SK-MEL-5 (cell line): ENCODE data around the gene RPLP1. TPM values are rescaled to one million over a fixed set of nuclear protein-coding genes. Genes with fewer than 3 reads are reported as not detected.
A peak's percentile ranks its signal among the peaks of the same experiment; 100 is the strongest.

Experiments
- DNase-seq: peaks from one replicate; pipeline ENCODE4 v3.0.0-alpha.2; 2016; ENCODE audit warnings: low read depth, low spot score
- in situ Hi-C: cut with HindIII; loops from 2 replicates; pipeline ENCODE4 v1.10.0; 2016; ENCODE audit warnings: low sequenced_read_pairs, high pct_unique_total_duplicates, low pct_unique_long_range_greater_than_20kb
- total RNA-seq: library from RNA; depleted of rRNA; stranded (reverse); fragments of >200 nt; shearing (Covaris generic); gene quantifications from 2 replicates; pipeline ENCODE4 v1.2.3, GENCODE V29; 2014

Gene RPLP1
- total RNA-seq, 1 experiment from 2014 or later: 136 TPM

- in situ Hi-C loops: no loop called here
- DNase-seq: no peak
Observed at GRCh38 chr15:69479971-69480370, 27.4 kb downstream of the RPLP1 start.

GRCh38 chr15:69480932-69481331, 28.3 kb downstream of the RPLP1 start:
- DNase-seq: no peak
- in situ Hi-C loops: no loop called here

DNA sequence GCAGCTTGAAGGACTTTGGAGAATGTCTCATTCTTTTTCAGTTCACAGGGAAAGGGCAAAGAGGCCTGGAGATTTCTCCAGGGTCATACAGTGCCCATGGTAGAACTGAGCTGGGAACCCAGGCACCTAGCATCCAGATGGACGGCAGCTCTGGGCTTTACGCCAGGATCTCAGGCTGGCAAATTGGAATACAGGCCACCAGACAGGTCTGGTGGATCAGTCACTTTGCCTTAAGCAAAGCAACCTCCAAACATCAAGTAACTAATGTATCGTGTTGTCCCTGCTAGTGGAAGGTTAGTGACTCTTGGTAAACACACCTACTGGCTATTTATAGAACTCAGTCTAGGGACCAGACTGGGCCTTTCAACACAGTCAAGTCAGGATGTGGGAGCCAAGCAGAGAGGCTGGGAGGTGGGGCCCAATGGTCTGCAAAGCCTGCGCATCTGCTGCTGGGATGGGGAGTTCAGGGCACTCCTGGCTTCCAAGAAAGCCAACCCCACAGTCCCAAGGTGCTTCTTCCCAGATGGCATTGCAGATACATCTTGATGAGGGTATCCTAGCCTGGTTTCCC, 30.2 kb downstream of the RPLP1 start:
- DNase-seq: no peak
- in situ Hi-C loops: no loop called here

DNA sequence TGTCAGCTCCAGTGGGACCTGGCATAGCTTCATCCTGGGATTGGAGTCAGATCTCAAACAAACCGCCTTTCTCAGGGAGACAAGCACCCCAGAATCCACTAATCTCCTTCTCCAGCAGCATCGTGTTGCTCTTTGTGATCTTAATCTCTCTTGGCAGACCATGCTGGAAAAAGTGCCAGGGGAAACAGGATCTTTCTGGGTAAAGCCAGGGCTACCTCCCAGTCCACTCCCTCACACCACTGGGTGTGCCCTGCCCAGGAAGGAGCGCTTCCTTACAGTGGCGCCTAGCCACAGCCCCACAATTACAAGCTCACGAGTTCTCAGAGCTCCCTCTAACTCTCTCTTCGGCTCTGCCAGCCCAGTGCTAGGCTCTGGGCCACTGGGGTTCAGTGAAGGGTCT, 32.2 kb downstream of the RPLP1 start:
- in situ Hi-C loops: no loop called here
- no peak for DNase-seq

DNA sequence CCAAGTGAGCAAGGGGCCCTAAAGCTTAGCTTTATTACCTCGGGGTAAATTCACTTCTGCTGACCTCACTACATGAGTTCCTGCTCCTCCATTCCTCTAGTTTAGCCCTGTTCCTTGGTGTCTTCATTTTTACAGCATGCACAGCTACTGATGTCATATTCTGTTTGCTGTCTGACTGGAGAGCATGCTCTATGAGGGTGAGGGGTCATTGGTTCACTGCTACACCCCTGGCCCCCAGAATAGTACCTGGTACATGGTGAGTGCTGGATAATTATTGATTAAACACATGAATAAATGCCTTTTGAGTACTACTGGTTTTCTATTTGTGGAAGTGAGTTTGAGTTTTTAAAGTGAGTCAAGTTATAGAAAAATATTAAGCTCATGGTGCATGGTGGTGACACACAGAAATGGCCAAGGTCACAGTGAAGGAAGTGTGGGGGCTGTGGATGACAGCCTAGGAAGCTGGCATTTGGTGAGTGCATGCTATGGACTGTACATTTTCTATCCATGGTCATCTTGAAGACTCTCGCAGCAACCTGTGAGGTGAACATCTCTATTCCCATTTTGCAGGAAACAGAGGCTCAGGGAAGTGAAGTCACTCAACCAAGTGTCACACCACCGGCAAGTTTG, 34.0 kb downstream of the RPLP1 start:
- in situ Hi-C loops: no loop called here

DNA sequence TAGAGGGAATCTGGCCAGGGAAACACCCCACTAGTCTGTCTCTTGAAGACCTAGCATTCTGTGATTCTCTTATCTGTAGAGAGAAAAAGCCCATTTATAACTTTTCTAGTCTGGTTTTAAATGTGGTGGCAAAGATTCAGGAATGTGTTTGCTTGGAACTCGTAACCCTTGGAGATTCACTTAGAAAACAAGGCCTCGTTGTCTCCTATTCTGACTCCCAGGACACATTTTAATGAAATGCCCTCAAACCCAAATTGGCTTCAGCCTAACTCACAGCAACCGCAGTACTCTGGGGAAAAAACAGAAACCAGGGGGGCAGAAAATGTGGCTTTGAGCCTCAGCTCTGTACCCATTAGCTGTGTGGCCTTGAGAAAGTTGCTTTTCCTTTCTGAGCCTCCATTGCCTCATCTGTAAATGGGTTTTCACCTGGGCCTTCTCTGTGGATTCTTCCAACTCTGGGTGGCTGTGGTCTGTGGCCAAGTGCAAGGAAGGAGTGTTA, 36.5 kb downstream of the RPLP1 start:
- DNase-seq: peak; percentile 95
- in situ Hi-C loops: no loop called here

More for the DNA sequence above, 34.0 kb downstream of the RPLP1 start:
- DNase-seq: no peak

GRCh38 chr15:69490356-69491037, 37.9 kb downstream of the RPLP1 start:
- in situ Hi-C loops: no loop called here
- no peak for DNase-seq

GRCh38 chr15:69491038-69491505, 38.5 kb downstream of the RPLP1 start:
- DNase-seq: peak; percentile 10
- in situ Hi-C loops: no loop called here

DNA sequence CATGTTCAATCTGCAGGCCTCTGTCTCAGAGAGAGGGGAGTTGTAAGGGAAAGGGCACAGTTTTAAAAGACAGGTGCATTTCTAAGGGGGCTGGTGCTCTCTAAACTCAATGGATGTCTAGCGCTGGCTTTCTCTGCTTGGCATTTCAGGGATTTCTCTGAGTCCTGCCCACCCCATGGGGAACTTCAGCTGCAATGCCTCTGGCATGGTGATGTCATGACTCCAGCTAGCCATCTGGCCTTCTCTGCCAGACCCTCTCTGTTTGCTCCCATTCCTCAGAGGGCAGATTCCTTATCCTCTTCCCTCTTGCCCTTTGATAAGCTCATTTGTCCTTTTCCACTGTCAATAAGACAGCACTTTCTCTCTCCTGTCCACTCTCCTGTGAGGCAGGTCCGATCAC, 40.8 kb downstream of the RPLP1 start:
- in situ Hi-C loops: no loop called here
- no peak for DNase-seq

DNA sequence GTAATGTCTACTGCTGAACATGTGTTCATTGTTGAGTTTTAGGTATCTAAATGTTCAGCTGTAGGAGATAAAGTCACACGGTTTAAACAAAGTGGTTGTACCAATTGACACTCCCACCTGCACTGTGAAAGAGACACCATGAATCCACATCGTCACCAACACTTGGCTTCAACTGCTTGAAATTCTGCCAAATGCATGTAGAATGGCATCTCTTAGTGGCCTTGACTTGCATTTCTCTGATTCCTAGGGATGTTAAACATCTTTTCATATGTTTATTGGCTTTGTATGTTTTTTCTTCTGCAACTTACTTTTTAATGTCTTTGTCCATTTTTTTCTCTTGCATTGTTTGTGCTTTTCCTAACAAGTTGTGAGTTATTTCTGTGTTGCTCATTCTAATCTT, 43.4 kb downstream of the RPLP1 start:
- no peak for DNase-seq
- in situ Hi-C loops: no loop called here

DNA sequence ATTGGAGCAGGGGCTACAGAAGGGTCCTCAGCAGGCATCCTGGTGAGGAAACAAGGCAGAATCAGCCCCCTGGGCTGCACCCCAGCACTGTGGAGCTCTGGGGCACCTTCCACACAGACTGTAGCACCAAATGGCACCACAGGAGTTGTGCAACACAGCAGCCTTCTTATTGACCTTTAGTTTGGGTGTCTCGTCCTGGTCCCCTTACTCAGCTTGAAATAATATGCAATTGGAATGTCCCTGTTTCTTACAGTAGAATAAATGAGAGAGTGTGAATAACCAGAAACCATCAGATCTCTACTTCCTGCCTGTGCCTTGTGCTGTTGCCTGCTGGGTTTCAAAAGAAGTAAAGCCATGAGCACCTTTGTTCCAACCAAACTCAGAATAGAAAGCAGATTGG, 44.5 kb downstream of the RPLP1 start:
- DNase-seq: no peak
- in situ Hi-C loops: no loop called here

GRCh38 chr15:69497667-69498066, 45.0 kb downstream of the RPLP1 start:
- in situ Hi-C loops: no loop called here
- no peak for DNase-seq

- DNase-seq: no peak
- in situ Hi-C loops: no loop called here
Observed at GRCh38 chr15:69498282-69498681, 45.7 kb downstream of the RPLP1 start.

- no peak for DNase-seq
- in situ Hi-C loops: no loop called here
Observed at GRCh38 chr15:69498987-69499386, 46.4 kb downstream of the RPLP1 start.

GRCh38 chr15:69499521-69500211, 47.0 kb downstream of the RPLP1 start:
- no peak for DNase-seq
- in situ Hi-C loops: no loop called here

- in situ Hi-C loops: no loop called here
- DNase-seq: no peak
Observed at GRCh38 chr15:69500339-69500738, 47.7 kb downstream of the RPLP1 start.

DNA sequence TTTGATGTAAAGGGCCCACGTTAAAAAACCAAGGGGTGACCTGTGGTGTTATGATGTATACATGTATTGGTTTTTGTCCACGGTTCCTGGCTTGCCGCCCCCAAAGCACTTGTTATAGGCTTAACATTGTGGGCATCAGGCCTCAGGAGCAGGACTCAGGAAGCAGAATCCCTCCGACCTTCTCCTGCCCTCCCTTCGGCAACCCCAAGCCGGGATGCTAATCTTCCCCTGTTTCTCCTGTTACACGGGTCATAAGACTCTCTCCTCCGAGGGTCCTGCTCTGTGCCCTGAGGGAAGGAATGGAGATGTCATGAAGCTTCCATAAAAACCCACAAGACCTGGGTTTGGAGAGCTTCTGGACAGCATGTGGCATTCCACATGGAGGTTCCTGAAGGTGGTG, 48.8 kb downstream of the RPLP1 start:
- DNase-seq: no peak
- in situ Hi-C loops: no loop called here

DNA sequence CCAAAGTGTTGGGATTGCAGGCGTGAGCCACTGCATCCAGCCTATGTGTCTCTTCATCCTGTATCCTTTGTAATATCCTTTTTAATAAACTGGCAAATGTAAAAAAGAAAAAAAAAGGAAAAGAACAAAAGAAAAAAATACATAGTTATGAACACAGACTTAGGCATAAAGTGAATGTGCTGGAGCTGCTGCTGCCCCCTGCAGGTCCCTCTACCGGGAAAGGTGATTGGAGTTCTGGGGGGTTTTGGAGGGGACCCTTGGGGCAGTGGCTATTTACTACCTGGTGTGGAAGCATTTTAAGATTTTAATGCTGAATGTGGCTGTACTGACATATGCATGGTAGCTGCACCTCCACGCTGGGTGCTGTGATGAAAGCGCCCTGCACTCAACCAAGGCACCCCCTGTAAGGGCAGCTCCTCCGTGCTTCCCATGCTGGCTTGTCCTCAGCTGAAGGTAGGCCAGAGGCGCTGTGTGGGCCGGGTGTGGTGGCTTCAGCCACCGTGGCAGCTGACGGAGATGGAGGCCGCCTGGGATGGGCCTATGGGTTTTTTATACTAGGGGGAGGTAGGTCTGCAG, 49.9 kb downstream of the RPLP1 start:
- in situ Hi-C loops: no loop called here
- no peak for DNase-seq
